Right kidney (tissue), 1 donor: ENCODE data around the gene ZNF319.

Experiments
- DNase-seq: peaks from one replicate; pipeline ENCODE4 v3.0.0-alpha.2; 2016

ZNF319 gene

GRCh38 chr16:58038219-58038641, 37.8 kb upstream of the ZNF319 start:
- no peak for DNase-seq

- no peak for DNase-seq
These were observed 37.0 kb upstream of the ZNF319 start for GRCh38 chr16:58037365-58038057.

- DNase-seq: no peak
These were observed 36.5 kb upstream of the ZNF319 start for GRCh38 chr16:58036943-58037342.

- DNase-seq: no peak
These were observed 35.1 kb upstream of the ZNF319 start for GRCh38 chr16:58035356-58036170.

- no peak for DNase-seq
These were observed 34.3 kb upstream of the ZNF319 start for GRCh38 chr16:58034774-58035173.

- DNase-seq: no peak
These were observed 33.7 kb upstream of the ZNF319 start for GRCh38 chr16:58034128-58034685.

- no peak for DNase-seq
These were observed 32.3 kb upstream of the ZNF319 start for GRCh38 chr16:58032710-58033293.

GRCh38 chr16:58031016-58031800, 30.7 kb upstream of the ZNF319 start:
- no peak for DNase-seq

- DNase-seq: no peak
These were observed 29.8 kb upstream of the ZNF319 start for GRCh38 chr16:58030136-58030840.

GRCh38 chr16:58029410-58029809, 28.9 kb upstream of the ZNF319 start:
- DNase-seq: no peak

- DNase-seq: no peak
These were observed 28.1 kb upstream of the ZNF319 start for GRCh38 chr16:58028541-58029070.

- DNase-seq: no peak
These were observed 27.5 kb upstream of the ZNF319 start for GRCh38 chr16:58027916-58028455.

GRCh38 chr16:58027161-58027915, 26.9 kb upstream of the ZNF319 start:
- DNase-seq: peak; percentile 76

- DNase-seq: no peak
These were observed 26.3 kb upstream of the ZNF319 start for GRCh38 chr16:58026705-58027160.

GRCh38 chr16:58026139-58026704, 25.8 kb upstream of the ZNF319 start:
- DNase-seq: peak; percentile 92

- peak; percentile 95 for DNase-seq
These were observed 25.1 kb upstream of the ZNF319 start, which contains the start of gene MMP15 for GRCh38 chr16:58025351-58026138. Gene MMP15 (plus strand): TSS chr16:58025754. CDS start chr16:58026351, 597 bp downstream.

GRCh38 chr16:58024486-58025350, 24.2 kb upstream of the ZNF319 start:
- DNase-seq: peak; percentile 61
